Activated naive CD8-positive, alpha-beta T cell (primary cell): ENCODE results near the gene CNOT3.

Experiments
- H3K27ac Mint-ChIP-seq: one replicate; pipeline ENCODE4 v1.8.0; 2021; ENCODE audit warnings: mixed read lengths
- H3K27me3 Mint-ChIP-seq: one replicate; pipeline ENCODE4 v1.8.0; 2021; ENCODE audit warnings: mixed read lengths
- H3K36me3 Mint-ChIP-seq: one replicate; pipeline ENCODE4 v1.8.0; 2021; ENCODE audit warnings: mixed read lengths
- H3K4me1 Mint-ChIP-seq: one replicate; pipeline ENCODE4 v1.8.0; 2021; ENCODE audit warnings: low read depth, mixed read lengths
- H3K4me3 Mint-ChIP-seq: one replicate; pipeline ENCODE4 v1.8.0; 2021; ENCODE audit warnings: mild to moderate bottlenecking, mixed read lengths
- H3K9me3 Mint-ChIP-seq: one replicate; pipeline ENCODE4 v1.8.0; 2021; ENCODE audit warnings: low read depth, mixed read lengths

The CNOT3 gene

DNA sequence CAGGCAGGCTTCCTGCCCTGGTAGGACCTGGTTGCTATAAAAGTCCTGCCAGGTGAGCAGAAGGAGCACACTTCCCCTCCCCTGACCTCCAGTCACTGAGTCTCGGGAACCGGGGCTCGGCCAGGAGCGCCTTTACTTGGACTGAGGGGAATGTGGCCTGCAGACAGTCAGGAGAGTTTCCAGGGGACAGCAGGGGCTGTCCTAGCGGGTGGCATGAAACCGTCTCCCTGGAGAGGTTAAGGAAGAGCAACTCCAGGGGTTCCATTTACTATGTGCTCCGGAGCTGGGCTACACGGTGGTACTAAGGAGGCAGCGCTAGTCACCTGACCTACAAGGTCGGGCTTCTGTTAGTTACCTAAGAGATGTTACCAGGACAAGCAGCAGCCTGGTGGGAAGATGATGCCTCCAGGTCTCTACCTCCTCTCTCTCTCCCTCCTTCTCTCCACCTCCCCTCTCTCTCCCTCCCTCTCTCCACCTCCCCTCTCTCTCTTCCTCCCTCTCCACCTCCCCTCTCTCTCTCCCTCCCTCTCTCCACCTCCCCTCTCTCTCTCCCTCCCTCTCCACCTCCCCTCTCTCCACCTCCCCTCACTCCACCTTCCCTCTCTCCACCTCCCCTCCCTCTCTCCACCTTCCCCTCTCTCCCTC, 4.1 kb upstream of the CNOT3 start:
- Mint-ChIP-seq H3K27me3 (no peaks in the 10 kb centered on the region), H3K36me3 (peaks cover 2% of the 10 kb centered on the region), H3K27ac (no peak overlapping the region), H3K4me1 (peaks cover 15% of the 10 kb centered on the region), H3K4me3 (no peak overlapping the region), H3K9me3 (no peaks in the 10 kb centered on the region)

DNA sequence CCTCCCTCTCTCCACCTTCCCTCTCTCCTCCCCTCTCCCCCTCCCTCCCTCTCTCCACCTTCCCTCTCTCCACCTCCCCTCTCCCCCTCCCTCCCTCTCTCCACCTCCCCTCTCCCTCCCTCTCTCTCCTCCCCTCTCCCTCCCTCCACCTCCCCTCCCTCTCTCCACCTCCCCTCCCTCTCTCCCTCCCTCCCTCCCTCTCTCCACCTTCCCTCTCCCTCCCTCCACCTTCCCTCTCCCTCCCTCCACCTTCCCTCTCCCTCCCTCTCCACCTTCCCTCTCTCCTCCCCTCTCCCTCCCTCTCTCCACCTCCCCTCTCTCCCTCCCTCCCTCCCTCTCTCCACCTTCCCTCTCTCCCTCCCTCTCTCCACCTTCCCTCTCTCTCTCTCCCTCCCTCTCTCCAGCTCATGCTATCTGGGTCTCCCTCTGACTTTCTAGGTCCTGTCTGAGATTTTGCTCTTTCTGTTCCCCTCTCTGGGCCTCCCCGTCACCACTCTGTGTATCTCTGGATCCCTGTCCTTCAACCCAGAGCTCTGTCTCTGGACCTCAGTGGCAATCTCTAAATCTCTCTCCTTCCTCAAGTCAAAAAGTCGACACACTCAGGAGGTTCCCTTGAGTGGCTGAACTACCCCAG, 3.5 kb upstream of the CNOT3 start:
- H3K4me1 Mint-ChIP-seq: peaks cover 21% of the 10 kb centered on the region
- H3K4me3 Mint-ChIP-seq: no peak overlapping the region
- no peaks in the 10 kb centered on the region for H3K9me3 Mint-ChIP-seq
- no peak overlapping the region for H3K27ac Mint-ChIP-seq
- peaks cover 2% of the 10 kb centered on the region for H3K36me3 Mint-ChIP-seq
- H3K27me3 Mint-ChIP-seq: no peaks in the 10 kb centered on the region

- Mint-ChIP-seq H3K9me3 (no peaks in the 10 kb centered on the region), H3K36me3 (peaks cover 2% of the 10 kb centered on the region), H3K27me3 (no peaks in the 10 kb centered on the region), H3K4me3 (peak overlapping the region; percentile 89), H3K27ac (peak overlapping the region; percentile 76), H3K4me1 (peaks cover 38% of the 10 kb centered on the region)
Observed at GRCh38 chr19:54136086-54136863, 1.3 kb upstream of the CNOT3 start.

DNA sequence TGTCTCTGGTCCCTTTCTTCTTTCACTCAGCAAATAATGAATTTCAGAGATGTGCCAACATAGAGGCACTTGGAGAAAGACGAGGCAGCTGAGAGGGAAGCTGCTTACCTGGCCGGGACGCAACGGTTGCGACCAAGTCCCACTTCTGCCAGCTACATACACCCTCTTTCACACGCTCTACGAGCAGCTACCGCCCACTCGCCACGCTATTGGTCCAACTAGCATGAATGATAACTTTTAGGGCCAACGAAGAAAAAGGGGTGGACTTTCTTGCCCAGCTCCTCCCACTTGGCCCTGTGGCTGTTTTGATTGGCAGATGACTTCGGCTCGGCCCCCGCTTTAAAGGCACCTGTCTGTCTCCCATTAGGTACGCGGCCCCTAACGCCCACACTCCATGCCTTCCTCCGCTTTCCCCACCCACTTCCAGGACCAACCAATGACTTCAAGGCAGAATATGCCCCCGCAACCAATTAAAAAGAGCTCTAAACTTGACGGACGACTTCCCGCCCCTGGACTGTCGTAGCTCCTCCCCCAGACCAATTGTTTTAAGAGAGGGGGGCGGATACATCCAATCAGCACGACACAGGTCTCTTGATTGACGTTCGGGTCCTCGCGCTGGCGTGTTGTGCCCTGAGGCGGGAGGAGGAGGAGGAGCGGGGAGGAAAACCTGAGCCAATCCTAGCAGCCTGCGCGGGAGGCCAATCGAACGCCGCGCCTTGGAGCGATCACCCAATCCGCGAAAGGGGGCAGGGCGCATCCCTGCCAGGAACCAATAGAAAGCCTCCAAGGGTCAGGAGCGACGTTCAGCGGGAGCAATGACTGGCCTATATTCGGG, 481 bp upstream of the CNOT3 start:
- Mint-ChIP-seq H3K4me1 (peaks cover 45% of the 10 kb centered on the region), H3K4me3 (peak overlapping the region; percentile 89), H3K9me3 (no peaks in the 10 kb centered on the region)

DNA sequence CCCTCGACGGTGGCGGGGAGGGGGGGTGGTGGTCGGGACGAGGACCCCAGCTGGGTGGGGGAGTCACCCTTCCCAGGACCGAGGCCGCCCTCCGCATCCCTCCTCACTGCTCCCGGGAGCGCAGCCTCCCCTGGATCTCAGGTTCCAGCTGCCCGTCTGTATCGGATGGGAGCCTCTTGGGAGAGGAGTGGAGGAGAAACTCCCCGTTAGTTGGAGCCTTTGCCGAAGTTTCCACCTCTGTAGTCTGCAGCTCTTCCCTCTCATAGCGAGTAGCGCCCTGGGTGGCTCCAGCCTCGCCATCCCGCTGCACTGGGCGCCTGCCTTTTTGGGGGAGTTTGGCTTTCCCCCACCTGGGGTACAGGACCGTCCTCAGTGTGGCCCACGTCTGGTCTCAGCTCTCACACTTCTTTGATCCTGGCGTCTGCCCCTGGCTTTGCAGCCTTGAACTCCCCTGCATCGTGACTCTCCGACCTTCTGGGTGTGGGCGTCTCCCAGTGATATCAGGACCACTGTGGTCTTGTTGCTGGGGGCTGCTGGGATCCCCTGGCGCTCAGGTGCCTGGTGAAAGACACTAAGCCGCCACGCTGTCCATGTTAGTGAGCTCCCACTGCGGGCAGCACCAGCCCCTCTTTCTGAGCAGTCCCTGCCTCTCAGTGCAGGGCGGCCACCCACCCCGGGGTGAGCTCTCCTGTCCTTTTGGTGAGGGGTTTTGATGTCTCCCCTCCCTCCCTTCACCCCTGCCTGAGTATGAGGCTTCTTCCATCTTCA, 1.1 kb downstream of the CNOT3 start:
- H3K27ac Mint-ChIP-seq: peak overlapping the region; percentile 96
- peak overlapping the region; percentile 94 for H3K4me3 Mint-ChIP-seq
- peaks cover 45% of the 10 kb centered on the region for H3K4me1 Mint-ChIP-seq
- H3K36me3 Mint-ChIP-seq: no peaks in the 10 kb centered on the region
- no peaks in the 10 kb centered on the region for H3K27me3 Mint-ChIP-seq
- no peaks in the 10 kb centered on the region for H3K9me3 Mint-ChIP-seq

More for the DNA sequence above, 481 bp upstream of the CNOT3 start:
- no peaks in the 10 kb centered on the region for H3K27me3 Mint-ChIP-seq
- peak overlapping the region; percentile 90 for H3K27ac Mint-ChIP-seq
- H3K36me3 Mint-ChIP-seq: no peaks in the 10 kb centered on the region

DNA sequence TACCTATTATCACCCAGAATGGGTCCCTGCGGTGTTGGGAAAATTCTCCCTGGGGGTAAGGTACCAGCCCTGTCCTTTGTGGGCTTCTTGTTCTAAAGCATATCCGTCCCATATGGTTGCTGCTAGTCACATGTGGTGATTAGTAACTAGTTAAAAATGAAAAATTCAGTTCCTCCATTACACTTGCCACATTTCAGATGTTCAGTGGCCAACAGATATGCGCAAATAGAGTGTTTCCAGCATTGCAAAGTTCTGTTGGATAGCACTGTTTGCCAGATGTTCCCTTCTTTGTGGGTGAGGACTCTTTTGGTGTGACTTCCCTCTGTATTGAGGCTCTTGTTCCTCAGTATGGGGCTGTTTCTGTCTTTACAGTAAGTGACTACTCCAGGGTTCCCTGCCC, 3.8 kb downstream of the CNOT3 start:
- Mint-ChIP-seq H3K27me3 (no peaks in the 10 kb centered on the region), H3K36me3 (no peaks in the 10 kb centered on the region), H3K4me3 (no peak overlapping the region), H3K9me3 (no peaks in the 10 kb centered on the region), H3K4me1 (peaks cover 38% of the 10 kb centered on the region), H3K27ac (peak overlapping the region; percentile 61)

DNA sequence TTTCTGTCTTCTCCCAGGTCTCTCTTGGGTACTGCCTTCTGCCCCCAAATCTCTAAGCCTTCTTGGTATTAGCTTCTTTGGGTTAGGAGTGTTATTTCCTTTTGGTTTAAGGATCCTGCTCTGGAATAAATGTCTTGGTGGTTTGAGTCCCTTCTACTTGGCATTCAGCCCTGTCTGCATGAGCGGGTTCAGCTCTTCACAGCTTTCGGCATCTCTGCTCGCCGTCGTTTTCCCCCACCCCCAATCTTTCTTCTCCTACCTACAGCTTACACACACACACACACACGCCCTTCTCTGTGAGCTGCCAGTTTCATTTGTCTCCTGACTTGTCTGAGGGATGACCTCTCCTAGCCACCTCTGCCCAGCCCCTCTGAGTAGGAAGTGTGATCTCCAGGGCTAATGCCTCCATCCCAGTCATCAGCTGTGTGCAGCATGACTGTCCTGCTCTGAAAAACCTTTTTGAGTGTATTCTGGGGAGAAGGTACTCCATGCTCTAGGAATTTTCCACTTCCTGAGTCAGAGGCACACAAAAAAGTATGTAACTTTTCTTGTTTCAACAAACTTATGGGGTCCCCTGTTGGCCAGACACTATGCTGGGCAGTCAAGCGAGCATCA, 4.7 kb downstream of the CNOT3 start:
- Mint-ChIP-seq H3K27me3 (no peaks in the 10 kb centered on the region), H3K36me3 (peaks cover 3% of the 10 kb centered on the region), H3K9me3 (no peaks in the 10 kb centered on the region), H3K4me1 (peaks cover 32% of the 10 kb centered on the region), H3K4me3 (no peak overlapping the region), H3K27ac (no peak overlapping the region)

GRCh38 chr19:54145541-54146158, 8.1 kb downstream of the CNOT3 start:
- Mint-ChIP-seq H3K9me3 (no peaks in the 10 kb centered on the region), H3K27me3 (no peaks in the 10 kb centered on the region), H3K36me3 (peaks cover 3% of the 10 kb centered on the region), H3K27ac (no peak overlapping the region), H3K4me3 (no peak overlapping the region), H3K4me1 (peaks cover 18% of the 10 kb centered on the region)

GRCh38 chr19:54147676-54148075, 10.1 kb downstream of the CNOT3 start:
- Mint-ChIP-seq H3K27me3 (no peaks in the 10 kb centered on the region), H3K27ac (no peak overlapping the region), H3K4me3 (no peak overlapping the region), H3K4me1 (peaks cover 10% of the 10 kb centered on the region), H3K9me3 (no peaks in the 10 kb centered on the region), H3K36me3 (peaks cover 3% of the 10 kb centered on the region)

- H3K9me3 Mint-ChIP-seq: no peaks in the 10 kb centered on the region
- no peaks in the 10 kb centered on the region for H3K27me3 Mint-ChIP-seq
- peaks cover 11% of the 10 kb centered on the region for H3K4me1 Mint-ChIP-seq
- H3K36me3 Mint-ChIP-seq: peaks cover 3% of the 10 kb centered on the region
- no peak overlapping the region for H3K27ac Mint-ChIP-seq
- H3K4me3 Mint-ChIP-seq: no peak overlapping the region
Observed at GRCh38 chr19:54148158-54148557, 10.6 kb downstream of the CNOT3 start.

GRCh38 chr19:54149021-54149812, 11.7 kb downstream of the CNOT3 start:
- H3K9me3 Mint-ChIP-seq: no peaks in the 10 kb centered on the region
- peaks cover 18% of the 10 kb centered on the region for H3K4me1 Mint-ChIP-seq
- H3K27me3 Mint-ChIP-seq: no peaks in the 10 kb centered on the region
- peaks cover 3% of the 10 kb centered on the region for H3K36me3 Mint-ChIP-seq
- H3K4me3 Mint-ChIP-seq: no peak overlapping the region
- H3K27ac Mint-ChIP-seq: no peak overlapping the region

DNA sequence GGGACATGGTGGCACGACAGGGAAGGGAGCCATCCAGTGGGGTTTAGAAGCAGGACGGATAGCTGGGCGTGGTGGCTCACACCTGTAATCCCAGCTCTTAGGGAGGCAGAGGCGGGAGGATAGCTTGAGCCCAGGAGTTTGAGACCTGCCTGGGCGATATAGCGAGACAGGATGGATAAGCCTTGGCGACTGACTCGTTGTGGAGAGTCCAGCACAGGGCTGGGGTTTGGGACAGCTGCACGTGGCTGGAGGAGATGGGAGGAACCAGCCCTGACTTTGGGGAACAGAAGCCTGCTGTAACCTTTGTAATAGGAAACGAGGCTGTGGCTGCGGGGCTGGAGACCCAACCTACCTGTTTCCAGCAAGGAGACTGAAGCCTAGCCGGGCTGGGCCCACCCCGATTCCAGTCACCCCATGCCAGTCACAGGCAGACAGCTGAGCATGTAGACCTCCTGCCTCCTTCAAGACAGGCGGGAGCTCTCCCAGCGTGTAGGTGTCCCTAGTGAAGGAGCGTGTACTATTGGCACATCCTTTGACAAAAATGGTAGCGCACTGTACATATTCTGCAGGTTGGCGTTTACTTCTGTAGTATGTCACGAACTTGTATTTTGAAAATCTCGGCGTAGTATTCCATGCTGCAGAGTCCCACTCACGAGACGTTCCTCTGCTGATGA, 13.9 kb downstream of the CNOT3 start:
- Mint-ChIP-seq H3K27me3 (no peaks in the 10 kb centered on the region), H3K36me3 (peaks cover 9% of the 10 kb centered on the region), H3K9me3 (no peaks in the 10 kb centered on the region), H3K4me3 (no peak overlapping the region), H3K27ac (peak overlapping the region; percentile 75), H3K4me1 (peaks cover 32% of the 10 kb centered on the region)
